ENCODE data around the gene PPP6R1.
"Not testable (repeated sequence)": the region's sequence is repeated elsewhere in the genome, so short reads cannot be mapped to it uniquely, and the experiment has no call there.

Gene PPP6R1

DNA sequence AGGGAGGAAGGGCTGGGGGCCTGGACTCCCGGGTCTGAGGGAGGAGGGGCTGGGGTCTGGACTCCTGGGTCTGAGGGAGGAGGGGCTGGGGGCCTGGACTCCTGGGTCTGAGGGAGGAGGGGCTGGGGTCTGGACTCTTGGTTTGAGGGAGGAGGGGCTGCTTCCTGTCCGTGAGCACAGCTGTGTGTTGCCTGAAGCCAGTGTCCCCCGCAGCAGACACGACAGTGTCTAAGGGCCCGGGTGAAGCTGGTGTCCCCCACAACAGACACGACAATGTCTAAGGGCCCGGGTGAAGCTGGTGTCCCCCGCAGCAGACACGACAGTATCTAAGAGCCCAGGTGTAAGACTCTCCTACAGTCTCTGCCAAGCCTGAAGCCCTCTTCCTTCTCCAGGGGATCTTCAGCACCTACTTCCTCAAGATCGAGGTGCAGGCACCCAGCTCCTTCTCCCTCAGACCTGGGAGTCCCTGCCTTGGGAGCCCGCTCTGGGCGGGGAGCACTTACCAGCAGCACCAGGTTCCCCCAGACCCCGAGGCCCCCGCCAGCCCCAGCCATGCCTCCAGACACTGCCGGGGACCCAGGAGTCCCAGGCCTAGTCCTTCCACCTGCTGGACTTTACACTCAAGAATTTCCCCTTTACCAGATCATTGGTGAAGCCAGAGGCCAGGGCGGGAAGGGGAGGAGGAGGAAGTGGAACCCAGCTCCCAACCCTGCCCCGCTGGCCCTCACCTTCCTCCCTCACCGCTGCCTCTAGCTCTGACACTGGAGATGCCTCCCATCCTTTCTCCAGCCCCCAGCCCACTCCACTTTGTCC, 49.7 kb downstream of the PPP6R1 start, which contains the start of gene PTPRH:
PTPRH (minus strand) TSS at position 622 of the 813 bp plus-strand sequence; CDS start at position 554, 68 bp downstream.
- no peak for TF ChIP-seq ZFX (IDR thresholded peaks at IDR 0.05)
- H3K27ac ChIP-seq = no peak within 1 kb of the TSS

GRCh38 chr19:55206664-55207500, 51.9 kb downstream of the PPP6R1 start:
- TF ChIP-seq, protein P1, sequence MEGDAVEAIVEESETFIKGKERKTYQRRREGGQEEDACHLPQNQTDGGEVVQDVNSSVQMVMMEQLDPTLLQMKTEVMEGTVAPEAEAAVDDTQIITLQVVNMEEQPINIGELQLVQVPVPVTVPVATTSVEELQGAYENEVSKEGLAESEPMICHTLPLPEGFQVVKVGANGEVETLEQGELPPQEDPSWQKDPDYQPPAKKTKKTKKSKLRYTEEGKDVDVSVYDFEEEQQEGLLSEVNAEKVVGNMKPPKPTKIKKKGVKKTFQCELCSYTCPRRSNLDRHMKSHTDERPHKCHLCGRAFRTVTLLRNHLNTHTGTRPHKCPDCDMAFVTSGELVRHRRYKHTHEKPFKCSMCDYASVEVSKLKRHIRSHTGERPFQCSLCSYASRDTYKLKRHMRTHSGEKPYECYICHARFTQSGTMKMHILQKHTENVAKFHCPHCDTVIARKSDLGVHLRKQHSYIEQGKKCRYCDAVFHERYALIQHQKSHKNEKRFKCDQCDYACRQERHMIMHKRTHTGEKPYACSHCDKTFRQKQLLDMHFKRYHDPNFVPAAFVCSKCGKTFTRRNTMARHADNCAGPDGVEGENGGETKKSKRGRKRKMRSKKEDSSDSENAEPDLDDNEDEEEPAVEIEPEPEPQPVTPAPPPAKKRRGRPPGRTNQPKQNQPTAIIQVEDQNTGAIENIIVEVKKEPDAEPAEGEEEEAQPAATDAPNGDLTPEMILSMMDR (conservative IDR thresholded peaks at IDR 0.05) = no peak
- TF ChIP-seq ZFX (IDR thresholded peaks at IDR 0.05) = no peak
- no peak overlapping the region for H3K27ac ChIP-seq

GRCh38 chr19:55202199-55202598, 56.6 kb downstream of the PPP6R1 start:
- H3K27ac ChIP-seq = not testable (repeated sequence)

DNA sequence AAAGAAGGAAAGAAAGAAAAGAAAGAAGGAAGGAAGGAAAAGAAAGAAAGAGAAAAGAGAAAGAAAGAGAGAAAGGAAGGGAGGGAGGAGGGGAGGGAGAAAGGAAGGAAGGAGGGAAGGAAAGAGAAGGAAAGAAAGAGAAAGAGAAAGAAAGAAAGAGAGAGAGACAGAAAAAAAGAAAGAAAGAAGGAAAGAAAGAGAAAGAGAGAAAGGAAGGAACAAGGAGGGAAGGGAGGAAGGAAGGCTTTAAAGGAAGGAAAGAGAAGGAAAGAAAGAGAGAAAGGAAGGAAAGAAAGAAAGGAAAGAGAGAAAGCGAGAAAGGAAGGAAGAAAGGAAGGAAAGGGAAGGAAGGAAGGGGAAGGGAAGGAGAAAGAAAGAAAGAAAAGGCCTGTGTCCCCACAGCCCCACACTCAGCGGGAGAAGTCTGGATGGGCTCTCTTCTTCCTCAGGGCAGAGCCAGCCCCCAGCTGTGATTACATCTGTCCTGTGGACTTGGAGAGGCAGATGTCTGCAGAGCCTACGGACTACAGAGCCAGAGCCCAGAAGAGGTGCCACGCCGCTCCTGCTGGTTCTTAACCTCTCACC, 59.1 kb downstream of the PPP6R1 start:
- no peak overlapping the region for H3K27ac ChIP-seq
- TF ChIP-seq ZFX (IDR thresholded peaks at IDR 0.05) = no peak
- TF ChIP-seq, protein P1 (conservative IDR thresholded peaks at IDR 0.05) = no peak

- no peak for TF ChIP-seq ZFX (IDR thresholded peaks at IDR 0.05)
- TF ChIP-seq, protein P1 (conservative IDR thresholded peaks at IDR 0.05) = no peak
- no peak overlapping the region for H3K27ac ChIP-seq
Measured at GRCh38 chr19:55198651-55199050, 60.2 kb downstream of the PPP6R1 start.

DNA sequence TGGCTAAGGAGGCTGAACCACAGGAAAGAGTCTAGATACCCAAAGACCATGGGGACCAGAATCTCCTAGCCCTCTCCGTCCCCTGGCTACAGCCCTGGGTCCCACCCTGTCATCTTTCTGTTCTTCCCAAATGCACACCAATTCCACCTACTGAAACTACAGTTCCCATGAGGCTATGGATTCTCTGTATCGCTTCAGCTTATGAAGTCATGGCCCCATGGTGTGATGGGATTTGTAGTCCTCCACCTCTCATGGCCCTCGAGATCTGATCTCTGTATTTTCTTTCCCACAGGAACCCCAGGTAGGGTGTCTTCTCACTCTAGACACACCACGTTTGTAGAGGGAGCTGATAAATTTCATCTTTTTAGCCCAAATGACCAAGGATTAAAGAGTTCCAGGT, 61.3 kb downstream of the PPP6R1 start:
- TF ChIP-seq, protein P1 (conservative IDR thresholded peaks at IDR 0.05) = no peak
- TF ChIP-seq ZFX (IDR thresholded peaks at IDR 0.05) = no peak
- no peak overlapping the region for H3K27ac ChIP-seq

DNA sequence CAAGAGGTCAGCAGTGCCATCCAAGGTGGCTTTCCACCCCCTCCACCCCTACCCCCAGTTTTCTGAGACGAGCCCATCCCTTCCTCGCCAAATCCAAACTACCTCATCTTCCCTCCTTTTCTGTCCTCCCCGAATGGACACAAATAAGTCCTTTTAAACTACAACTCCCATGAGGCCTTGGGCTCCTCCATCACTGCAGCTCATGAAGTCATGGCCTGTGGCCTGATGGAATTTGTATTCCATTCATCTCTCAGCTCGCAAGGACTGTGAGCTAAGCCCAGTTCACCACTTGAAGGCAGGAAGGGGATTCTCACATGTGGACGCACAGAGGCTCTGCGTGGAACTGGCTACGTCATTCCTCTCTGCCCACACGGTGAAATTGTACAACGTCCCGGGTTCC, 62.0 kb downstream of the PPP6R1 start:
- TF ChIP-seq, protein P1 (conservative IDR thresholded peaks at IDR 0.05) = no peak
- TF ChIP-seq ZFX (IDR thresholded peaks at IDR 0.05) = no peak

DNA sequence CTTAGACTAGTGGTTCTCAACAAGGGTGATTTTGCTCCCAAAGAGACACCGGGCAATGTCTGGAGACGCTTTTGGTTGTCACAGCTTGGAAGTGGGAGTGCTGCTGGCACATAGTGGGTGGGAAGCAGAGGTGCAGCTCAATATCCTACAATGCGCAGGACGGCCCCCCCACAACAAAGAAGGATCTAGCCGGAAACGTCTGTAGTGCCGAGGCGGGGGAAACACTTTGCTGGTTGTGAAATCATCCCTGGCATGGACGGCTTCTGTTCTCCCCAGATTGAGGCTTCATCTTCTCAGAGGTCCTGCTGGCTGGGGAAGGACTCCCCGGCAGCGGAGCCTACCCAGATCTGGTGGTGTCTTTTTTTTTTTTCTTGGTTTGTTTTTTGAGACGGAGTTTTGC, 65.3 kb downstream of the PPP6R1 start:
- no peak overlapping the region for H3K27ac ChIP-seq
- TF ChIP-seq, protein P1 (conservative IDR thresholded peaks at IDR 0.05) = no peak
- no peak for TF ChIP-seq ZFX (IDR thresholded peaks at IDR 0.05)

More for the DNA sequence above, 62.0 kb downstream of the PPP6R1 start:
- H3K27ac ChIP-seq = no peak overlapping the region
